GM23248 (cell line): ENCODE measurements around the gene GLYR1.

ENCODE experiments used
- EZH2 ChIP-seq: fragments of 200-600 bp; sonication (generic); IDR thresholded peaks from 2 replicates; pipeline ENCODE4 v1.6.1; 2018; ENCODE audit warnings: antibody characterized with exemption, mild to moderate bottlenecking; ENCODE audit not compliant: insufficient read depth, poor library complexity, severe bottlenecking
- EZH2phosphoT487 ChIP-seq: fragments of 200-600 bp; sonication (generic); IDR thresholded peaks from 2 replicates; pipeline ENCODE4 v1.6.1; 2018; ENCODE audit warnings: antibody characterized with exemption, moderate library complexity, mild to moderate bottlenecking, low read depth; ENCODE audit not compliant: insufficient read depth

GRCh38 chr16:4880006-4880580 lies 33.0 kb upstream of the GLYR1 start:
- no peak for TF ChIP-seq EZH2
- no peak for TF ChIP-seq EZH2phosphoT487
